Measurements from ENCODE around the gene EPB41. TPM values are rescaled to one million over a fixed set of nuclear protein-coding genes. Genes with fewer than 3 reads are reported as not detected.

Gene EPB41
- total and polyA plus RNA-seq, 2 of the 4 experiments (the other 2 are of a cell fraction), result 4.6 to 10.0 TPM

DNA sequence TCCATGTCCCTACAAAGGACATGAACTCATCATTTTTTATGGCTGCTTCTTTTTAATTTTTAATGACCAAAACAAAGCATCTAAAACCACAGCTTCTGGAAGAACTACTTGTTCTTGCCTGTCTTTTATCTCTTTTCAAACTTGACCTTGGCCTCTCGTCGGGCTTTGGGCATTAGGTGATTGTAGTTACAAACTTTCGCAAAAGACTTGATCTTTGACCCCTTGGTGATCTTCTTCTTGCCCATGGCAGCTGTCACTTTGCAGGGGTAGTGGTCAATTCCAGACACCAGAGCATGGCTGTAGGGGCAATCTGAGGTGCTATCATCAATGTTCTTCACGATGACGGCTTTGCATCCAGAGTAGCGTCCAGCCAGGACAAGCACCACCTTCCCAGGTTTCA, 67.8 kb downstream of the EPB41 start:
- CTCF ChIA-PET, result no interaction called here

More for the DNA sequence above, 67.8 kb downstream of the EPB41 start:
- no peak for ATAC-seq (ENCODE audit: low read depth)
- Histone ChIP-seq H3K18ac (ENCODE audit: low read depth, low read length) (no peak overlapping the region), H3K56ac (ENCODE audit: extremely low read depth, insufficient read depth, low read length) (no peak overlapping the region), H3K4me3 (ENCODE audit: insufficient read depth, low read depth, low read length) (no peak overlapping the region), H3K36me3 (ENCODE audit: control insufficient read depth, insufficient read depth, low read length) (no peaks in the 10 kb centered on the region), H4K20me1 (ENCODE audit: insufficient read depth, low read length) (no peaks in the 10 kb centered on the region), H2AK9ac (replicated peaks; ENCODE audit: low read depth, low read length, poor library complexity) (no peak overlapping the region), H2AK5ac (ENCODE audit: low read depth, low read length) (no peak overlapping the region), H4K5ac (ENCODE audit: low read depth, low read length) (no peak overlapping the region), H2BK120ac (ENCODE audit: low read depth, low read length) (no peak overlapping the region), H3K4me1 (ENCODE audit: control insufficient read depth, insufficient read depth, low read length) (no peaks in the 10 kb centered on the region), H3K79me1 (ENCODE audit: low read depth in 1 of 2, low read length in 2 of 2) (no peaks in the 10 kb centered on the region), H3K9ac (ENCODE audit: low read depth, low read length) (no peak overlapping the region), H3K4ac (ENCODE audit: low read depth, low read length) (no peak overlapping the region), H4K91ac (ENCODE audit: insufficient read depth, low read depth, low read length) (no peak overlapping the region), H3K27ac (ENCODE audit: insufficient read depth, low read length) (no peak overlapping the region), H3K9me3 (ENCODE audit: control insufficient read depth, insufficient read depth, low read length) (peaks cover 7% of the 10 kb centered on the region; the same call in 1 of the 2 replicates), H3K14ac (replicated peaks; ENCODE audit: low read depth, low read length) (no peak overlapping the region), H3K9me1 (ENCODE audit: insufficient read depth, low read length) (no peaks in the 10 kb centered on the region), H2BK15ac (ENCODE audit: low read depth, low read length) (no peak overlapping the region), H2BK5ac (ENCODE audit: low read depth, low read length, poor library complexity, severe bottlenecking) (no peak overlapping the region), H3K27me3 (ENCODE audit: control insufficient read depth, insufficient read depth, low read length) (no peaks in the 10 kb centered on the region), H3K4me2 (ENCODE audit: low read depth, low read length) (no peak overlapping the region), H4K8ac (ENCODE audit: low read depth in 2 of 2, low read length in 2 of 2) (no peak overlapping the region), H3K23ac (ENCODE audit: low read depth, low read length) (no peak overlapping the region), H2BK20ac (ENCODE audit: low read depth, low read length) (no peak overlapping the region), H2AFZ (replicated peaks; ENCODE audit: low read length, poor library complexity) (no peak overlapping the region)
- TF ChIP-seq, protein P1, sequence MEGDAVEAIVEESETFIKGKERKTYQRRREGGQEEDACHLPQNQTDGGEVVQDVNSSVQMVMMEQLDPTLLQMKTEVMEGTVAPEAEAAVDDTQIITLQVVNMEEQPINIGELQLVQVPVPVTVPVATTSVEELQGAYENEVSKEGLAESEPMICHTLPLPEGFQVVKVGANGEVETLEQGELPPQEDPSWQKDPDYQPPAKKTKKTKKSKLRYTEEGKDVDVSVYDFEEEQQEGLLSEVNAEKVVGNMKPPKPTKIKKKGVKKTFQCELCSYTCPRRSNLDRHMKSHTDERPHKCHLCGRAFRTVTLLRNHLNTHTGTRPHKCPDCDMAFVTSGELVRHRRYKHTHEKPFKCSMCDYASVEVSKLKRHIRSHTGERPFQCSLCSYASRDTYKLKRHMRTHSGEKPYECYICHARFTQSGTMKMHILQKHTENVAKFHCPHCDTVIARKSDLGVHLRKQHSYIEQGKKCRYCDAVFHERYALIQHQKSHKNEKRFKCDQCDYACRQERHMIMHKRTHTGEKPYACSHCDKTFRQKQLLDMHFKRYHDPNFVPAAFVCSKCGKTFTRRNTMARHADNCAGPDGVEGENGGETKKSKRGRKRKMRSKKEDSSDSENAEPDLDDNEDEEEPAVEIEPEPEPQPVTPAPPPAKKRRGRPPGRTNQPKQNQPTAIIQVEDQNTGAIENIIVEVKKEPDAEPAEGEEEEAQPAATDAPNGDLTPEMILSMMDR (conservative IDR thresholded peaks at IDR 0.05; ENCODE audit: low read depth, low read length), result no peak
- TF ChIP-seq BHLHE40 (IDR thresholded peaks at IDR 0.05; ENCODE audit: low read depth, low read length) (no peak), NFE2L2 (IDR thresholded peaks at IDR 0.05; ENCODE audit: low read depth, low read length) (no peak), RAD21 (IDR thresholded peaks at IDR 0.05; ENCODE audit: low read length) (no peak), POLR2A (IDR thresholded peaks at IDR 0.05; ENCODE audit: low read depth, low read length) (no peak), FOS (IDR thresholded peaks at IDR 0.05; ENCODE audit: low read depth, low read length) (no peak)
- in situ Hi-C loops (cut with MboI; ENCODE audit: low sequenced_read_pairs), result no loop called here
- intact Hi-C loops (cut with micrococcal nuclease), result no loop called here
- DNase-seq, result no peak
- dilution Hi-C loops (cut with HindIII; ENCODE audit: low sequenced_read_pairs, unreplicated experiment), result no loop called here
- BruUV-seq (replicated peaks), result no TSS peak
- 100% methylated on average over 3 of the region's 6 CpGs; no CpG with 5 or more reads in 1 of the 2 experiments for WGBS, 2 experiments (ENCODE audit: extremely low coverage in 2 of 2, insufficient read length in 1 of 2)
- POLR2A ChIA-PET (ENCODE audit: unreplicated experiment), result no interaction called here

All from IMR-90 (cell line).